Astrocyte of the cerebellum (primary cell): Measurements from ENCODE around the gene RPL38.
"Not testable (repeated sequence)": the region's sequence is repeated elsewhere in the genome, so short reads cannot be mapped to it uniquely, and the experiment has no call there.

Experiments used
- DNase-seq: peaks from one replicate; pipeline ENCODE4 v3.0.0-alpha.2; 2011; ENCODE audit warnings: low read depth
- H3K4me3 ChIP-seq: 2 replicates; pipeline ENCODE4 v1.5.1; 2011; ENCODE audit warnings: mild to moderate bottlenecking, low read depth, low read length, moderate library complexity
- in situ Hi-C: cut with HindIII; loops from 2 replicates; pipeline ENCODE4 v1.10.0; 2017; ENCODE audit warnings: low sequenced_read_pairs
- TF ChIP-seq, protein P1 (sequence below): IDR thresholded peaks from 2 replicates; pipeline ENCODE4 v1.5.1; 2012; ENCODE audit warnings: low read length, low read depth, moderate library complexity, mild to moderate bottlenecking; ENCODE audit errors: missing control alignments

RPL38 gene

DNA sequence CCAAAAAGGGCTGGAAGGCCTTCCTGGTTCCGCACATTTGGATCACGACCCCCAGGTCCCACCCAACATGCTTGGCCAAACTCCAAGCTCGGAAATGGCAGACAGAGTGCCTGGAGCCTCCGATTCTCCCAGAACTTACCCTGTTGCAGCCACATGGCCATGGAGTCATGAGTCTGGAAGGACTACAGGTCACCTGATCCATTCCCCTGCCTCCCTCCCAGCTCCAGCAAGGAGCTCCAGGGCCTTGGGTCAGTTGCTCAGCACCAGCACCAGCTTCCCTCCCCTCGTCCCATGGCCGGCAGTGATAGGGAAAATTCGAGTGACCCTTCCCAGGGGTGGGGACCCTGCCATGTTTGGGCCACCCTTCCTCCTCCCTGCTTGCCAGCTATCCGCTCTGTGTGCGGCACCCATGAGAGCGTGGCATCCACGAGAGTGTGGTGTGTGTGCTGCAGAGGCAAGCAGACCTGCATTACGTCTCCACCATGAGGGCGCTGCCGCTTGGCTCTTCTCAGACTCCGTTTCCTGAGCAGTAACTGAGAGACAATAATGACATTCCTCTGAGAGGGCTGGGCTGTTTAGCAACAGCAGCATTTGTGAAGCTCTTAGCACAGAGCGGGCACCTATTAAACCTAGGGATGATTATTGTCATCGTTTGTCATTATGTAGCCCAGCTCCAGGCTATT is 21.3 kb upstream of the RPL38 start:
- in situ Hi-C loops: loop anchor here (25.0 kb wide), 1 partner anchor 770 kb away; no protein-coding TSS in a partner anchor
- no peak for DNase-seq
- no peak overlapping the region for H3K4me3 ChIP-seq
- TF ChIP-seq, protein P1, sequence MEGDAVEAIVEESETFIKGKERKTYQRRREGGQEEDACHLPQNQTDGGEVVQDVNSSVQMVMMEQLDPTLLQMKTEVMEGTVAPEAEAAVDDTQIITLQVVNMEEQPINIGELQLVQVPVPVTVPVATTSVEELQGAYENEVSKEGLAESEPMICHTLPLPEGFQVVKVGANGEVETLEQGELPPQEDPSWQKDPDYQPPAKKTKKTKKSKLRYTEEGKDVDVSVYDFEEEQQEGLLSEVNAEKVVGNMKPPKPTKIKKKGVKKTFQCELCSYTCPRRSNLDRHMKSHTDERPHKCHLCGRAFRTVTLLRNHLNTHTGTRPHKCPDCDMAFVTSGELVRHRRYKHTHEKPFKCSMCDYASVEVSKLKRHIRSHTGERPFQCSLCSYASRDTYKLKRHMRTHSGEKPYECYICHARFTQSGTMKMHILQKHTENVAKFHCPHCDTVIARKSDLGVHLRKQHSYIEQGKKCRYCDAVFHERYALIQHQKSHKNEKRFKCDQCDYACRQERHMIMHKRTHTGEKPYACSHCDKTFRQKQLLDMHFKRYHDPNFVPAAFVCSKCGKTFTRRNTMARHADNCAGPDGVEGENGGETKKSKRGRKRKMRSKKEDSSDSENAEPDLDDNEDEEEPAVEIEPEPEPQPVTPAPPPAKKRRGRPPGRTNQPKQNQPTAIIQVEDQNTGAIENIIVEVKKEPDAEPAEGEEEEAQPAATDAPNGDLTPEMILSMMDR: no peak

DNA sequence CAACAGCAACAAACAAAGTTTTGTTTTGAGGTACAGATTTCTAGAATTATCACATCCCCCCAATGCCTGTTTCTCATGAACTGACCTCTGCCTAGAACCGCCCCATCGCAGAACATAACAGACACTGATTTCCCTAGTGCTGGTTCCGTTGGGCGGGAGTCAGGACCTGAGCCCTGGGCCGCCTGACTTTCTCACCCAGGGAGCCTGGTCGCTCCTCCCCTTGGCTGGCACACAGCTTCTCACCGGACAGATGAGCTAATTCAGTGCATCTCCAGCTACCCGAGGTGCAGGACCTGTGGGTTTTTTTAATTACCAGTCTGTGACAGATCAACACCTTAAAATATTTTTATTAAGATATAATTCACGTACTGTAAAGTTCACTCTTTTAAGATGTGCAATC is 20.1 kb upstream of the RPL38 start:
- TF ChIP-seq, protein P1: no peak
- in situ Hi-C loops: loop anchor here (25.0 kb wide), 1 partner anchor 771 kb away; no protein-coding TSS in a partner anchor
- DNase-seq: no peak
- H3K4me3 ChIP-seq: no peak overlapping the region

DNA sequence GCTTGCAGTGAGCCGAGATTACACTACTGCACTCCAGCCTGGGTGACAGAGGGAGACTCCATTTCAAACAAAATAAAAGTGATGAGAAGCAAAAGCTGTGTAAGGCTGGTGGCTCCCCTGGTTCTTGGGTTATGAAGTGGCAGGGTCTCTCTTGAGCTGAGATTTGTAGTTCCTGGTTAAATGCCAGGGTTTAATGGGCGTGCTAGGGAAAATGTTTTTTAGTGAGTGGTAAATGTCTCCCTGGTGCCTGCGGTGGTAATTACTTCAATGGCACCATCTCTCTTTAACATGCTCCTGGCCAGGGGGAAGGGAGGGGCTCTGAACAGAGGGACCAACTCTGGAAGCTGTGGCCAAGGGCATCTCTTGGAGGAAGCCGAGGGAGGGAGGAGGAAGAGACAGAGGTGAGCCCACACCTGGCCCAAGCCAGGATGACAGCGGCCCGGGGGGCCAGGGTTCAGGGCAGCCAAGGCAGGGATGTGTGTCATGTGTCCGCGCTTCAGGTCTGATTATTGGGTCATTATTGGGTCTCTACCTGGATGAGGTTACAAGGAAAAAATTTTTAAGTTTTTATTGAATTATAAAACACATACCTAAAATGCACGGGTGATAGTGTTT is 17.8 kb upstream of the RPL38 start:
- in situ Hi-C loops: loop anchor here (25.0 kb wide), 1 partner anchor 773 kb away; no protein-coding TSS in a partner anchor
- TF ChIP-seq, protein P1: no peak

DNA sequence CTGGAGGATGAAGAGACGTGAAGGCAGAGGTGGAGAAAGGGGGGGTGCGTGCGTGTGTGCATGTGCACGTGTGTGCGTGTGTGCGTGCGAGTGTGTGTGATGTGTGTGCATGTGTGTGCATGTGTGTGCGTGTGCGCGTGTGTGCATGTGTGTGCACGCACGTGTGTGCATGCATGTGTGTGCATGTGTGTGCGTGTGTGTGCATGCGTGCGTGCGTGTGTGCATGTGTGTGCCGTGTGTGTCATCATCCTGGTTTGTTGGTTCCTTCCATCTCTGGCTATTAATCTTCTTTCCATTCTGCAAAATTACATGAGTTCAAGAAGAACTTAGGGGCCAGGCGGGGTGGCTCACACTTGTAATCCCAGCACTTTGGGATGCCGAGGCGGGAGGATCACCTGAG is 17.0 kb upstream of the RPL38 start:
- TF ChIP-seq, protein P1: no peak
- in situ Hi-C loops: loop anchor here (25.0 kb wide), 1 partner anchor 774 kb away; no protein-coding TSS in a partner anchor
- no peak overlapping the region for H3K4me3 ChIP-seq
- DNase-seq: no peak

More for the DNA sequence above, 17.8 kb upstream of the RPL38 start:
- no peak overlapping the region for H3K4me3 ChIP-seq
- DNase-seq: no peak

DNA sequence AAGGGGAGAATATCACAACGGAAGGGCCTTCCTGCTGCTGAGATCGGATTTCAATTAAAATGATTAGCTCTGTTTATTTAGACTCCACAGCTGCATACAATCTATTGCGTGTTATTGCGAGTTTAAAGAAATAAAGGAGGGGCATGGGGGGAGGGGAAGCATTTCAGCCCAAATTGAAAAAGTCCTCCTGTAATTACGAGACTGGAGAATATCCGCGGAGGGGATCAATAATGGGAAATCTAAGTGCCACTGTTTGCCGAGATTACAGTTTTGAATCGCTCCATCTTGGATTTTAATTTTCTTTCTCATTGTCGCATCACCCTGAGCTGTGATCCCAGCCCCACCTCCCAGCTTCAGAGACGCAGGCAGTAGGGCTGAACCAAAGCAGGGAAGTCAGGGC is 15.7 kb upstream of the RPL38 start:
- in situ Hi-C loops: loop anchor here (25.0 kb wide), 1 partner anchor 775 kb away; no protein-coding TSS in a partner anchor

DNA sequence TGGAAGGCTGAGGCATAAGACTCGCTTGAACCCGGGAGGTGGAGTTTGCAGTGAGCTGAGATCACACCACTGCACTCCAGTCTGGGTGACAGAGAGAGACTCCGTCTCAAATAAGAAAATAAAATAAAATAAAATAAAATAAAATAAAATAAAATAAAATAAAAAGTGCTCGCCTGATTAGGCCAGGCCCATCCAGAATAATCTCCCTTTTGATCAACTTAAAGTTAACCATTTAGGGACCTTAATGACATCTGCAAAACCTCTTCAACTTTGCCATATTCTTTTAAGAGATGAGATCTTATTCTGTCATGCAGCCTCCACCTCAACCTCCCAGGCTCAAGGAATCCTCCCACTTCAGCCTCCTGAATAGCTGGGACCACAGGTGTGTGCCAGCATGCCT is 14.8 kb upstream of the RPL38 start:
- H3K4me3 ChIP-seq, DNase-seq: not testable (repeated sequence)
- in situ Hi-C loops: loop anchor here (25.0 kb wide), 1 partner anchor 776 kb away; no protein-coding TSS in a partner anchor

More for the DNA sequence above, 15.7 kb upstream of the RPL38 start:
- no peak for DNase-seq
- TF ChIP-seq, protein P1: no peak
- H3K4me3 ChIP-seq: no peak overlapping the region

DNA sequence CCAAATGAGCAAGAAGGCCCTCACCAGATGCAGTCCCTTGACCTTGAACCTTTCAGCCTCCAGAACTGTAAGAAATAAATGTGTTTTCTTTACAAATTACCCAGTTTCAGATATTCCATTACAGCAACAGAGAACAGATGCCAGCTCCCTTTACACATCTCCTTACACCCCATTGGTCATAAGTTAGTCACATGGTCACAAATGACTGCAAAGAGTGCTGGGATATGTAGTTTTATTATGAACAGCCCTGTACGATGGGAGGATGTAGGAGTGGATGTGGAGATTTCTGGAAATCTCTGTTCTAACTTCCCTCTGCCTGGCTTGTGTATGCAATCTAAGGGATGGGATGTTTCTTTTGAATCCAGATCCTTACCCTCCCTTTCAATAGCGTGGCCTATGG is 13.3 kb upstream of the RPL38 start:
- in situ Hi-C loops: loop anchor here (25.0 kb wide), 1 partner anchor 778 kb away; no protein-coding TSS in a partner anchor
- TF ChIP-seq, protein P1: no peak
- peak; percentile 35 for DNase-seq
- H3K4me3 ChIP-seq: no peak overlapping the region
